ENCODE results near the gene ERVH48-1. TPM values are rescaled to one million over a fixed set of nuclear protein-coding genes. Genes with fewer than 3 reads are reported as not detected.
"Not testable (repeated sequence)": the region's sequence is repeated elsewhere in the genome, so short reads cannot be mapped to it uniquely, and the experiment has no call there.

ERVH48-1 gene
- 0.21 and 0.30 TPM in 2 replicates for total RNA-seq

- H3K36me3 Mint-ChIP-seq (ENCODE audit: low read depth): no peaks in the 10 kb centered on the region
- intact Hi-C loops (cut with micrococcal nuclease): no loop called here
- DNase-seq (ENCODE audit: low spot score): no peak
- H3K27me3 Mint-ChIP-seq (ENCODE audit: low read depth): no peaks in the 10 kb centered on the region
- H3K9me3 Mint-ChIP-seq: no peaks in the 10 kb centered on the region
- no peak within 1 kb of the TSS for H3K27ac Mint-ChIP-seq
- peaks cover 16% of the 10 kb centered on the region for H3K4me1 Mint-ChIP-seq (ENCODE audit: low read depth)
- H3K4me3 Mint-ChIP-seq (ENCODE audit: low read depth): no peak within 1 kb of the TSS
These were observed at the start of gene ERVH48-1 for GRCh38 chr21:42925114-42925926. Gene ERVH48-1 (minus strand): TSS chr21:42925630. CDS start chr21:42919006, 6,624 bp downstream.

DNA sequence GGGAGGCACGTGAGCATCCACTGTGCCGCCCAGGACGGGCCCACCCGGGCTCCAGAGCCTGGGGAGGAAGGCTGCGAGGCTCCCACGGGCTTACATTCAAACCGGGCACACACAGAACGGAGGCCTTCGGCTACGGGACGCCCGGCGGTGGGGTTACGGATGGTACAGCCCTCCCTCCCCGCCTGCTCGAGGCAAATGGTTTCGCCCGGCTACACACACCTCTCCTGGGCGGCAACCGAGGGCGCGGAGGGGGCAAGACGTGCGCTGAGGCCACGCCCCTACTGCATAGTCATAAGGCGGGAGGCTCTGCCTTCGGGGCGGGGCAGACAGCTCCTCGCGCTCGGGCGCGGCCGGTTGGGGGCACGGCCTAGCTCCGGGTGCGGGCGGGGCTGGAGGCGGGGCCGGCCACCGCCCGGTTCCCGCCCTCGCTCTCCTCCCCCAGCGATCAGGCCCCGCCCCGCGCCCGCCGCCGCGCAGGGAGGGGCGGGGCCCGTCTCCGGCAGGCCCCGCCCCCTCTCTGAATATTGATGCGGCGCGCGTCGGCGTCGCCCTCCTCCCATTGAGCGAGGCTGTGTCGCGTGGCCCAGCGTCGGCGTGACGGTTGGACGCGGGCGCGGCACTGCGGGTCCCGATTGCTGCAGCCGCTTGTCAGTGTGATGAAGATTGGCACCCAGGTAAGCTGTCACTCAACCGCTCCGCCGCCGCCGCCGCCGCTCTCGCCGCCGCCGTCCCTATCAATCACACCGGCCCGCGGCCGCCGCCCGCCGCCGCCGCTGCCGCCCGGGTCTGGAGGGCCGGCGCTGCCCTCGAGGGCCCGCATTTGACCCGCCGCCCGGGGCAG lies 48.8 kb upstream of the ERVH48-1 start, which contains the start of gene PKNOX1:
TSS of gene PKNOX1 (plus strand) at position 572 of the 841 bp plus-strand sequence. CDS start 29,820 bp downstream, outside the sequence.
- peak; percentile 98 for DNase-seq (ENCODE audit: low spot score)
- peaks cover 25% of the 10 kb centered on the region for H3K4me1 Mint-ChIP-seq (ENCODE audit: low read depth)
- intact Hi-C loops (cut with micrococcal nuclease): loop anchor here (1.0 to 10.0 kb wide), 2 partner anchors 95 to 681 kb away; partner anchors contain the start of genes HSF2BP, RRP1B and WDR4

GRCh38 chr21:42973309-42973990 lies 48.0 kb upstream of the ERVH48-1 start:
- no peak for DNase-seq (ENCODE audit: low spot score)
- intact Hi-C loops (cut with micrococcal nuclease): loop anchor here (10.0 kb wide), 1 partner anchor 681 kb away; the partner anchor contains the start of genes HSF2BP and RRP1B
- Mint-ChIP-seq H3K9me3 (no peaks in the 10 kb centered on the region), H3K4me3 (ENCODE audit: low read depth) (peak overlapping the region; percentile 58), H3K27me3 (ENCODE audit: low read depth) (no peaks in the 10 kb centered on the region), H3K36me3 (ENCODE audit: low read depth) (peaks cover 18% of the 10 kb centered on the region), H3K4me1 (ENCODE audit: low read depth) (peaks cover 22% of the 10 kb centered on the region), H3K27ac (peak overlapping the region; percentile 78)

More for the DNA sequence above, 48.8 kb upstream of the ERVH48-1 start, which contains the start of gene PKNOX1:
- Mint-ChIP-seq H3K27me3 (ENCODE audit: low read depth) (no peaks in the 10 kb centered on the region), H3K9me3 (no peaks in the 10 kb centered on the region), H3K27ac (peak within 1 kb of the TSS; percentile 90), H3K4me3 (ENCODE audit: low read depth) (peak within 1 kb of the TSS; percentile 87), H3K36me3 (ENCODE audit: low read depth) (peaks cover 25% of the 10 kb centered on the region)

- DNase-seq (ENCODE audit: low spot score): no peak
- Mint-ChIP-seq H3K9me3 (no peaks in the 10 kb centered on the region), H3K4me1 (ENCODE audit: low read depth) (peaks cover 12% of the 10 kb centered on the region), H3K36me3 (ENCODE audit: low read depth) (peaks cover 7% of the 10 kb centered on the region), H3K27me3 (ENCODE audit: low read depth) (no peaks in the 10 kb centered on the region), H3K4me3 (ENCODE audit: low read depth) (no peak overlapping the region), H3K27ac (no peak overlapping the region)
- intact Hi-C loops (cut with micrococcal nuclease): loop anchor here (10.0 kb wide), 1 partner anchor 683 kb away; the partner anchor contains the start of genes HSF2BP and RRP1B
These were observed 46.5 kb upstream of the ERVH48-1 start for GRCh38 chr21:42971897-42972275.

DNA sequence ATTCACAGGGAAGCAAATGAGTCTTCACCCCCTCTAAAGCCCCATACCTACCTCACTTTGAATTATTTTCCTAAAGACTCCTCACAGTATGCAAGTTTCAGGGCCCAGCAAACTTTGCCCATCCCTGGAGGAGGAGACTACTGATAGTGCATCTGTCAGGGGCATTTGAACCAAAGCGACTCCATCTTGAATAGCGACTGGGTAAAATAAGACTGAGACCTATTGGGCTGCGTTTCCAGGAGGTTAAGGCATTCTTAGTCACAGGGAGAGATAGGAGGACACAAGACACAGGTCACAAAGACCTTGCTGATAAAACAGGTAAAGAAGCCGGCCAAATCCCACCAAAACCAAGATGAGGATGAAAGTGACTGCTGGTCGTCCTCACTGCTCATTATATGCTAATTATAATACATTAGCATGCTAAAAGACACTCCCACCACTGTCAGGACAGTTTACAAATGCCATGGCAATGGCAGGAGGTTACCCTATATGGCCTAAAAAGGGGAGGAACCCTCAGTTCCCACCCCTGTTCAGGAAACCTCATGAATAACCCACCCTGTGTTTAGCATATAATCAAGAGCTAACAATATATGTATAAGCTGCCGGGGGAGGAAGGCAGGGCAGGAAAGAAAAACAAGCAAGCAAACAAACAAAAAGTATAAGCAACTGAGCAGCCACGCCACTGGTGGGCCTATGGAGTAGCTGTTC lies 45.7 kb upstream of the ERVH48-1 start:
- Mint-ChIP-seq H3K9me3 (no peaks in the 10 kb centered on the region), H3K27me3 (ENCODE audit: low read depth) (no peaks in the 10 kb centered on the region), H3K4me3 (ENCODE audit: low read depth) (no peak overlapping the region), H3K27ac (no peak overlapping the region), H3K36me3 (ENCODE audit: low read depth) (no peaks in the 10 kb centered on the region), H3K4me1 (ENCODE audit: low read depth) (peaks cover 4% of the 10 kb centered on the region)
- intact Hi-C loops (cut with micrococcal nuclease): loop anchor here (10.0 kb wide), 1 partner anchor 684 kb away; the partner anchor contains the start of genes HSF2BP and RRP1B
- no peak for DNase-seq (ENCODE audit: low spot score)

- Mint-ChIP-seq H3K9me3 (no peaks in the 10 kb centered on the region), H3K27me3 (ENCODE audit: low read depth) (no peaks in the 10 kb centered on the region), H3K36me3 (ENCODE audit: low read depth) (no peaks in the 10 kb centered on the region), H3K27ac (no peak overlapping the region), H3K4me3 (ENCODE audit: low read depth) (no peak overlapping the region), H3K4me1 (ENCODE audit: low read depth) (peaks cover 2% of the 10 kb centered on the region)
- intact Hi-C loops (cut with micrococcal nuclease): no loop called here
- no peak for DNase-seq (ENCODE audit: low spot score)
These were observed 43.8 kb upstream of the ERVH48-1 start for GRCh38 chr21:42969193-42969600.

DNA sequence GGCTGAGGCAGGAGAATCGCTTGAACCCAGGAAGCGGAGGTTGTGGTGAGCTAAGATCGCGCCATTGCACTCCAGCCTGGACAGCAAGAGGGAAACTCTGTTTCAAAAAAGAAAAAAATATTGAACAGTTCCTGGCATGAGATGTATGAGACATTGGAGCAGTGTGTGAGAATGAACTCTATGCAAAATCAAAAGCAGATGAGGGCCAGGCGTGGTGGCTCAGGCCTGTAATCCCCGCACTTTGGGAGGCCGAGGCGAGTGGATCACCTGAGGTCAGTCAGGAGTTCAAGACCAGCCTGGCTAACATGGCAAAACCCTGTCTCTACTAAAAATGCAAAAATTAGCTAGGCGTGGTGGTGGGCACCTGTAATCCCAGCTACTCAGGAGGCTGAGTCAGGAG lies 42.2 kb upstream of the ERVH48-1 start:
- H3K9me3 Mint-ChIP-seq; H3K4me3 Mint-ChIP-seq (ENCODE audit: low read depth); intact Hi-C loops (cut with micrococcal nuclease); H3K27ac Mint-ChIP-seq; H3K36me3 Mint-ChIP-seq (ENCODE audit: low read depth); H3K27me3 Mint-ChIP-seq (ENCODE audit: low read depth); DNase-seq (ENCODE audit: low spot score); H3K4me1 Mint-ChIP-seq (ENCODE audit: low read depth): not testable (repeated sequence)

DNA sequence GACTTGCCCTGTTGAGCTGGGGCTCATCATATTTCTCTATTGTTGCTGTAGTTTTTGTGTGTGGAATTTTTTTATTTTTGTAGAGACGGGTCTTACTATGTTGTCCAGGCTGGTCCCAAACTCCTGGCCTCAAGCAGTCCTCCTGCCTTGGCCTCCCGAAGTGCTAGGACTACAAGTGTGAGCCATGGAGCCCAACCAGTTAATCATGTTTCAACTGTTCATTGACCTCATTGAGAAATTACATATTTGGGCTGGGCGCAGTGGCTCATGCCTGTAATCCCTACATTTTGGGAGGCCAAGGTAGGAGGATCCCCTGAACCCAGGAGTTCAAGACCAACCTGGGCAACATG lies 39.8 kb upstream of the ERVH48-1 start:
- Mint-ChIP-seq H3K4me1 (ENCODE audit: low read depth) (no peaks in the 10 kb centered on the region), H3K36me3 (ENCODE audit: low read depth) (no peaks in the 10 kb centered on the region), H3K27me3 (ENCODE audit: low read depth) (peaks cover 2% of the 10 kb centered on the region), H3K27ac (no peak overlapping the region), H3K4me3 (ENCODE audit: low read depth) (no peak overlapping the region), H3K9me3 (no peaks in the 10 kb centered on the region)
- intact Hi-C loops (cut with micrococcal nuclease): no loop called here
- DNase-seq (ENCODE audit: low spot score): no peak

DNA sequence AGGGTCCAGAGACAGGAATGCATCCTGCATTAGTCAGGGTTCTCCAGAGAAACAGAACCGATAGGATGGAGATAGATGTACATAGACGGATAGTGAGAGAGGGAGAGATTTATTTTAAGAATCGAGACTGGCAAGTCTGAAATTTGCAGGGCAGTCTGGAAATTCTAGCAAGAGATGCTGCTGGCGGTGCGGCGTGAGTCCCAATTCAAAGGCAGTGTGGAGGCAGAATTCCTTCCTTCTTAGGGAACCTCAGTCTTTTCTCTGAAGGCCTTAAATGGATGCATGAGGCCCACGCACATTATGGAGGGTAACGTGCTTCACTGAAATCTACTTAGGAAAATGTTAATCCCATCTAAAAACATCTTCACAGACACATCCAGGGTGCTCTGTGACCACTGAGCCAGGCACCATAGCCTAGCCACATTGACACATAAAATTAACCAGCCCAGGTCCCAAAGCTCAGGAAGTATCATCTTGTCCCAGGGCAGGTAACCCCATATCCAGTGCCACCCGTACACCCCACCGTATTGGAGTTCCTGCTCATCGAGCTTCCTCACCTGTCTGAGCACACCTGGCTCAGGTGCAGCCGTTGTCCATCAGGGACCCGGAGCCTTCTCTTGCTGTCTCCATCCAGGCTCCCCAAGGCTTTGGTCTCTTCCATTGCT lies 39.2 kb upstream of the ERVH48-1 start:
- peaks cover 2% of the 10 kb centered on the region for H3K27me3 Mint-ChIP-seq (ENCODE audit: low read depth)
- H3K27ac Mint-ChIP-seq: no peak overlapping the region
- no peaks in the 10 kb centered on the region for H3K4me1 Mint-ChIP-seq (ENCODE audit: low read depth)
- no peaks in the 10 kb centered on the region for H3K36me3 Mint-ChIP-seq (ENCODE audit: low read depth)
- H3K9me3 Mint-ChIP-seq: no peaks in the 10 kb centered on the region
- H3K4me3 Mint-ChIP-seq (ENCODE audit: low read depth): no peak overlapping the region
- no peak for DNase-seq (ENCODE audit: low spot score)
- intact Hi-C loops (cut with micrococcal nuclease): no loop called here

GRCh38 chr21:42964086-42964485 lies 38.7 kb upstream of the ERVH48-1 start:
- intact Hi-C loops (cut with micrococcal nuclease): no loop called here
- H3K4me3 Mint-ChIP-seq (ENCODE audit: low read depth): no peak overlapping the region
- peaks cover 2% of the 10 kb centered on the region for H3K27me3 Mint-ChIP-seq (ENCODE audit: low read depth)
- H3K9me3 Mint-ChIP-seq: no peaks in the 10 kb centered on the region
- H3K36me3 Mint-ChIP-seq (ENCODE audit: low read depth): no peaks in the 10 kb centered on the region
- no peaks in the 10 kb centered on the region for H3K4me1 Mint-ChIP-seq (ENCODE audit: low read depth)
- no peak overlapping the region for H3K27ac Mint-ChIP-seq
- DNase-seq (ENCODE audit: low spot score): no peak

DNA sequence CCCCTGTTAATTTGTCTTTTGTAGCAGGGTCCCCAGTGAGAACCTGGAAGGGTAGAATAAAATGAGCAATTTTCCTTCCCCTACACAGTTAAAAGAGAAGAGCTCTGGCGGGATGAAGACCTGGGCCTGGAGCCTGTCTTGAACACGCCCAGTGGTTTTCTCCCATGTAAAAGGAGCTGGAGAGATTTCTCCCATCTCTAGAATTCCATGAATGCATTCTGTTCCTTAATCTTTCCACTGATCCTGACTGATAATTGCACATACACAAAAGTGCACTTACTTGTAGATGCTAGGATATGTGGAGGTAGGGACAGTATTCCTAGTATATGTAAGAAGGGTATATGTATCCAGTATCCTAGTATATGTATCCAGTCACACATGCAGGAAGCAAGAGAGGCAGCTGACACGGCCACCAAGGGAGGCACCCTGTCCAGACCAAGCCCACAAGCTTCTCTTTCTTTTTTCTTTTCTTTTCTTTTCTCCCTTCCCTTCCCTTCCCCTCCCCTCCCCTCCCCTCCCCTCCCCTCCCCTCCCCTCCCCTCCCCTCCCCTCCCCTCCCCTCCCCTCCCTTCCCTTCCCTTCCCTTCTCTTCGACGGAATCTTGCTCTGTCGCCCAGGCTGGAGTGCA lies 37.1 kb upstream of the ERVH48-1 start:
- intact Hi-C loops (cut with micrococcal nuclease): no loop called here
- Mint-ChIP-seq H3K27ac (no peak overlapping the region), H3K4me3 (ENCODE audit: low read depth) (no peak overlapping the region)

More for the DNA sequence above, 37.1 kb upstream of the ERVH48-1 start:
- Mint-ChIP-seq H3K9me3 (no peaks in the 10 kb centered on the region), H3K27me3 (ENCODE audit: low read depth) (peaks cover 2% of the 10 kb centered on the region), H3K4me1 (ENCODE audit: low read depth) (peaks cover 2% of the 10 kb centered on the region), H3K36me3 (ENCODE audit: low read depth) (no peaks in the 10 kb centered on the region)
- no peak for DNase-seq (ENCODE audit: low spot score)

All from activated T-helper 2 cell treated with anti-CD3 and anti-CD28 coated beads, Interferon-gamma antibody, Interleukin-2, Interleukin-4, amounts not matched to agents 10 μg/mL and 5 μg/mL and 100 μg/mL, durations not matched to agents 14 hours and 24 hours and 36 hours (primary cell).